Measurements from ENCODE around the gene NDUFA8. TPM values are rescaled to one million over a fixed set of nuclear protein-coding genes. Genes with fewer than 3 reads are reported as not detected.

Gene NDUFA8
- total RNA-seq (2014; rRNA removed; shearing (Covaris generic)) (35.5 and 47.4 TPM in 2 replicates), polyA plus RNA-seq (2016; fragmentation: Nextera tagmentation; extraction: Ambion mirVana) (126 and 133 TPM in 2 replicates)

DNA sequence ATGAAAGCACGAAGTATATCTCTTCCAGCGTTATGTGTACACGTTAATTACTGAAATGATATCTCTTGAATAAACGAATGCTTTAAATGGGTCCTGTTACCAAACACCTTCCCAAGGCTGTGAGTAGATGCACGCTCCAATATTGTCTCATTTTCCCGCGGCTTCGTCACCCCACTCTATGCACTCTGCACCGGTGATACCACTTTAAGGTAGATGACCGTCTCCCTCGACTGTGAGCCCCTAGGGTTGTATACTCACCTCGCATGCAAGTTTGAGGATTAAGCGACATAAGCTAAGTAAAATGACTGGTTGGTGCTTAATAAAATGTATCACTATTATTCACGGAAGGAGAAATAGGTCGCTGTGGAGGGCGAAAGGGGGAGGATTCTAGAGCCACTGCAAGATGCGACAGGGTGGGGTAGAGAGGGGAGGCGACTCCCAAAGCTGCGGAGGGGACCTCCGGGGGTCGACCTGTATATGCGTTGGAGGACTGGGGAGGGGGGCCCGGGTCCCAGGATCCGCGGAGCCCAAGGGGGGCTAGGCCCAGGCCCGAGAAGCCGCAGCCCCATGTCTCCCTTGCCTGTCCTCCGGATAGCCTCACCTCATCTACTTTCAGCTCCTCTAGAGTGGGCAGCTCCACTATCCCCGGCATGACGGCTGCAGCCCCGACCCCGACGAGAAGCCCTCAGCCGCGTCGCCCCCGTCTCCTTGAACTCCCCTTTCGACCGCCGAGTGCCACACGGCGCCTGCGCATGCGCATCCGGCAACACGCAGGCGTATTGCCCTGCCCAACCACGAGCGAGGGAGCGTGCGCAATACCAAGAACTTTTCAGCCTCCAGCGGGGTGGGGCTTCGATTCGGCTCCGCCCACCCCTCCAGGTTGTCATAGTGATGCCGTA is at the start of gene NDUFA8, which contains the start of gene MORN5:
NDUFA8 (minus strand) TSS at position 754 of the 899 bp plus-strand sequence; CDS start at position 652, 102 bp downstream.
MORN5 (plus strand) TSS at position 883 of the 899 bp plus-strand sequence. CDS start 65 bp downstream, outside the sequence.
- in situ Hi-C loops (cut with MboI), result no loop called here

DNA sequence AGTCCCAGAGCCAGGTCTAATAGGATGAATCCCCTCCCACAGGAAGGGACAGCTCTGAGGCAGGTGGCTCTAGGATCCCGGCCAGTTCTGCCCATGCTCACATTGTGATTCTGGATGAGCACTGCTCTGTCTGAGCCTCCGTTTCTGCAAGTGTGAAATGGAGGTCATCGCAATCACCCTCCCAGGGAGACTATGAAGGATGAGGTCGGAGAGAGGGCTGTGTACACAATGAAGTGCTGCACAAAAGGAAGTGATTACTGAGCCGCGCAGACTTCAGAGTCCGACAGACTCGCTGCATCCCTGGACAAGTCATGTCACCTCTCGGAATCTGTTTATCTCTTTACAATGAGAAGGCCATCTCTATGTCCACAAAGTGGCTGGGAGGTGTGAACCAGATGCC is 47.5 kb upstream of the NDUFA8 start:
- DNase-seq, result no peak
- no peak overlapping the region for H3K27ac ChIP-seq
- no peaks in the 10 kb centered on the region for H3K9me3 ChIP-seq (ENCODE audit: low read depth)
- 77 to 79% methylated on average over 9 of the region's 9 CpGs for WGBS, 2 experiments (ENCODE audit: low coverage in 1 of 2, low lambda C conversion rate in 2 of 2, missing lambda C conversion rate in 2 of 2)
- in situ Hi-C loops (cut with MboI), result no loop called here
- H3F3A ChIP-seq (ENCODE audit: insufficient read depth), result peaks cover 15% of the 10 kb centered on the region; the same call in 1 of the 2 replicates
- no peaks in the 10 kb centered on the region for H4K20me1 ChIP-seq (ENCODE audit: insufficient read depth)
- H3K4me1 ChIP-seq (ENCODE audit: insufficient read depth), result peaks cover 17% of the 10 kb centered on the region
- H3K36me3 ChIP-seq (ENCODE audit: low read depth), result no peaks in the 10 kb centered on the region
- H3K79me2 ChIP-seq (ENCODE audit: insufficient read depth), result no peaks in the 10 kb centered on the region
- peak overlapping the region; percentile 58 for H3K4me2 ChIP-seq (ENCODE audit: unreplicated experiment)
- no peak overlapping the region for H2AFZ ChIP-seq
- H3K9ac ChIP-seq, result no peak overlapping the region
- peaks cover 14% of the 10 kb centered on the region for H3K27me3 ChIP-seq (replicated peaks; ENCODE audit: insufficient read depth)
- H3K4me3 ChIP-seq, result no peak overlapping the region
- no peaks in the 10 kb centered on the region for H3K9me2 ChIP-seq (ENCODE audit: insufficient read depth)
- TF ChIP-seq EZH2phosphoT487 (IDR thresholded peaks at IDR 0.05; ENCODE audit: insufficient read depth, low read depth) (no peak), EZH2 (IDR thresholded peaks at IDR 0.05; ENCODE audit: insufficient read depth, poor library complexity, severe bottlenecking) (no peak)

More for the DNA sequence above, at the start of gene NDUFA8, which contains the start of gene MORN5:
- DNase-seq, result peak; percentile 99
- Histone ChIP-seq H3F3A (ENCODE audit: insufficient read depth) (no peaks in the 10 kb centered on the region), H3K36me3 (ENCODE audit: low read depth) (no peaks in the 10 kb centered on the region), H3K9me3 (ENCODE audit: low read depth) (peaks cover 4% of the 10 kb centered on the region), H3K4me3 (peak within 1 kb of the TSS; percentile 98), H3K27ac (peak within 1 kb of the TSS; percentile 22), H3K27me3 (replicated peaks; ENCODE audit: insufficient read depth) (0 out of 2 replicates have a peak, but pooled peaks cover under 1% of the 10 kb centered on the region), H3K9ac (peak within 1 kb of the TSS; percentile 94), H3K4me1 (ENCODE audit: insufficient read depth) (peaks cover 3% of the 10 kb centered on the region; the same call in 1 of the 2 replicates), H3K9me2 (ENCODE audit: insufficient read depth) (no peaks in the 10 kb centered on the region), H3K79me2 (ENCODE audit: insufficient read depth) (peaks cover 53% of the 10 kb centered on the region), H4K20me1 (ENCODE audit: insufficient read depth) (no peaks in the 10 kb centered on the region), H2AFZ (peak within 1 kb of the TSS; percentile 93), H3K4me2 (ENCODE audit: unreplicated experiment) (peak within 1 kb of the TSS; percentile 83)
- TF ChIP-seq EZH2phosphoT487 (IDR thresholded peaks at IDR 0.05; ENCODE audit: insufficient read depth, low read depth) (no peak), EZH2 (IDR thresholded peaks at IDR 0.05; ENCODE audit: insufficient read depth, poor library complexity, severe bottlenecking) (no peak)
- WGBS, 2 experiments (ENCODE audit: low coverage in 1 of 2, low lambda C conversion rate in 2 of 2, missing lambda C conversion rate in 2 of 2), result 1 to 2% methylated on average over 51 to 56 of the region's 56 CpGs

DNA sequence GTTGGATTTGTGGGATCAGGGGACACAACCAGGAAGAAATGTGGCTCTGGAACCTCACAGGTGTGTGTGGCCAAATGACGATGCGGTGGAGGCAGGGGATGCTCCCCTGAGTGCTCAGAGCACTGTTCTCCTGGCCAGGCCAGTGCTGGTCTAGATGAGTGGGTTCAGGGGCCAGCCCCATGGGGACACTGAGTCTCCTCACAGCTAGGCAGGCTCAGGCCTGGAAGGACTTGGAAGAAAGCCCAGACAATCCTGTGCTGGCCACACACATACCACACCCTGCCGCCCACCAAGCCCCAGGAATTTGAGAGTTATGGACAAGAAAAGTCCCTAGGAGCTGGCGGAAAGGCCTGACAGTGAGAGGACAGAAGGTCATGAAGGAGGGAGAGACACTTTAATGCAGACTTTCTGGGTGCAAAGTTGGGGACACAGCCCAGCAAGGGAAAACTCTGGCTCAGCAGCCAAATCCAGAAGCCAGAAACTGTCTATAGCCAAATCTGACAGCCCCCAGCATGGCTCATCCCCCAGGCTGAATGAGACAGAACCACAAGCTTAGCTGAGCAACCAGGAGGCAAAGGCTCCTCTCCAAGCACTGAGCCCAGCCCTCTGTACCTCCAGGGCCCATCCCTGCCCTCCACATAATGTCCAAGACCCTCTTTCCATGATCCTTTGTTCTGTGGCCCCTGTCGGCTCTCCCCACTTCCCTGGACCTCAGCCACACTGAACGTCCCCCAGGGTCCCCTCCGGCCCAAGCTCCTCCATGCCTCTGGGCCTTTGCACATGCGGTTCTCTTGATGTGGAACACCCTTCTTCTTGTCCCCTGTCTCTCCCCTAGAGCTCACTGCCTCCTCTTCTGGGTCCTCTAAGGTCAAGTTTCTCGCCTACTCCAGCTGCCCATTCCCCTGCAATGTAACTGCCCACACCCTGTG is 46.8 kb upstream of the NDUFA8 start:
- H3K4me3 ChIP-seq, result no peak overlapping the region
- no peak for TF ChIP-seq EZH2phosphoT487 (IDR thresholded peaks at IDR 0.05; ENCODE audit: insufficient read depth, low read depth)
- TF ChIP-seq EZH2 (IDR thresholded peaks at IDR 0.05; ENCODE audit: insufficient read depth, poor library complexity, severe bottlenecking), result no peak
- peak overlapping the region; percentile 58 for H3K4me2 ChIP-seq (ENCODE audit: unreplicated experiment)
- no peaks in the 10 kb centered on the region for H3K79me2 ChIP-seq (ENCODE audit: insufficient read depth)
- peak overlapping the region; percentile 20; the same call in 1 of the 2 replicates for H3K9ac ChIP-seq
- H3K27ac ChIP-seq, result peak overlapping the region; percentile 46
- 69 to 71% methylated on average over 9 of the region's 9 CpGs for WGBS, 2 experiments (ENCODE audit: low coverage in 1 of 2, low lambda C conversion rate in 2 of 2, missing lambda C conversion rate in 2 of 2)
- H3K27me3 ChIP-seq (replicated peaks; ENCODE audit: insufficient read depth), result peaks cover 7% of the 10 kb centered on the region
- no peaks in the 10 kb centered on the region for H3K36me3 ChIP-seq (ENCODE audit: low read depth)
- H3K4me1 ChIP-seq (ENCODE audit: insufficient read depth), result peaks cover 19% of the 10 kb centered on the region
- 0 out of 2 replicates have a peak overlapping the region, but pooled peaks have one; percentile 43 for H2AFZ ChIP-seq
- DNase-seq, result peak; percentile 91
- H4K20me1 ChIP-seq (ENCODE audit: insufficient read depth), result no peaks in the 10 kb centered on the region
- H3F3A ChIP-seq (ENCODE audit: insufficient read depth), result peaks cover 20% of the 10 kb centered on the region; the same call in 1 of the 2 replicates
- in situ Hi-C loops (cut with MboI), result no loop called here
- H3K9me3 ChIP-seq (ENCODE audit: low read depth), result no peaks in the 10 kb centered on the region
- no peaks in the 10 kb centered on the region for H3K9me2 ChIP-seq (ENCODE audit: insufficient read depth)

DNA sequence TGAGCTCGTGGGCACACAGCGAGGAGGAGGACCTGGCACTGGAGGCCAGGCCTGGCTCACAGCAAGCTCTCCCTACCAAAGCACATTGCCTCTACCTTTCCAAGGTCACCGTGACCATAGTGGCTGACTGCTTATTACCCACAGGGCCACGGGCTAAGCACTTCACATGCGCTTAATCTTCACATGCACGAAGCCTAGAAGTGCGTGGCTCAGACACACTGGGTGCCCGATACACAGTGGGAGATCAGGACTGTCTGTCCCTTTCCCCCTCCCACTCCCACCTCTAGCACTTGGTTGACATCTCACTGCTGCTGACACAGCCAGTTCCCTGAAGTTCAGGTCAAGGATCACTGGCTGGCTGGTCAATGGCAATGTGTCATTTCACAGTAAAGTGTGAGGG is 45.6 kb upstream of the NDUFA8 start:
- WGBS, 2 experiments (ENCODE audit: low coverage in 1 of 2, low lambda C conversion rate in 2 of 2, missing lambda C conversion rate in 2 of 2), result 90 to 91% methylated on average over 8 of the region's 8 CpGs
- DNase-seq, result no peak

More for the DNA sequence above, 45.6 kb upstream of the NDUFA8 start:
- Histone ChIP-seq H3F3A (ENCODE audit: insufficient read depth) (peaks cover 26% of the 10 kb centered on the region), H2AFZ (no peak overlapping the region), H3K9me2 (ENCODE audit: insufficient read depth) (no peaks in the 10 kb centered on the region), H3K36me3 (ENCODE audit: low read depth) (no peaks in the 10 kb centered on the region), H3K79me2 (ENCODE audit: insufficient read depth) (no peaks in the 10 kb centered on the region), H3K4me2 (ENCODE audit: unreplicated experiment) (no peak overlapping the region), H4K20me1 (ENCODE audit: insufficient read depth) (no peaks in the 10 kb centered on the region), H3K4me1 (ENCODE audit: insufficient read depth) (peaks cover 27% of the 10 kb centered on the region), H3K4me3 (no peak overlapping the region), H3K9ac (no peak overlapping the region), H3K27ac (no peak overlapping the region), H3K27me3 (replicated peaks; ENCODE audit: insufficient read depth) (no peaks in the 10 kb centered on the region), H3K9me3 (ENCODE audit: low read depth) (no peaks in the 10 kb centered on the region)
- in situ Hi-C loops (cut with MboI), result no loop called here
- TF ChIP-seq EZH2phosphoT487 (IDR thresholded peaks at IDR 0.05; ENCODE audit: insufficient read depth, low read depth), result no peak
- TF ChIP-seq EZH2 (IDR thresholded peaks at IDR 0.05; ENCODE audit: insufficient read depth, poor library complexity, severe bottlenecking), result no peak

Measured in GM23248 (cell line).